Mucosa of descending colon (tissue), 3 donors: ENCODE measurements around the gene TSNAX. TPM values are rescaled to one million over a fixed set of nuclear protein-coding genes. Genes with fewer than 3 reads are reported as not detected.
"Not testable (repeated sequence)": the region's sequence is repeated elsewhere in the genome, so short reads cannot be mapped to it uniquely, and the experiment has no call there.

Source experiments
- ATAC-seq: fragments of 200-7000 bp; cut with Tn5 transposase; one replicate; pipeline ENCODE4 v1.9.1; 2020; ENCODE audit warnings: mild to moderate bottlenecking, moderate library complexity
- DNase-seq, 3 donors: peaks; one replicate each; pipeline ENCODE4 v3.0.0-alpha.2; 2020
- H3K36me3 ChIP-seq: fragments of 200-600 bp; one replicate; pipeline ENCODE4 v1.8.0; 2021; ENCODE audit warnings: low read depth, mild to moderate bottlenecking
- H3K4me1 ChIP-seq: fragments of 200-600 bp; one replicate; pipeline ENCODE4 v1.8.0; 2021; ENCODE audit warnings: low read depth, mild to moderate bottlenecking
- H3K4me3 ChIP-seq: fragments of 200-600 bp; one replicate; pipeline ENCODE4 v1.8.0; 2021; ENCODE audit warnings: mild to moderate bottlenecking
- H3K9me3 ChIP-seq: fragments of 200-600 bp; one replicate; pipeline ENCODE4 v1.8.0; 2021; ENCODE audit warnings: mild to moderate bottlenecking
- CTCF ChIP-seq: fragments of 200-600 bp; IDR thresholded peaks from one replicate; pipeline ENCODE4 v1.8.0; 2022; ENCODE audit warnings: antibody characterized with exemption, mild to moderate bottlenecking
- intact Hi-C, 2 donors: fragments of 100-400 bp; cut with DNase I in 1 of 2; cut with micrococcal nuclease in 1 of 2; formaldehyde crosslinking; loops; one replicate each; pipeline versions ENCODE4 v1.11.0 to v1.11.1; 2022; cut with DNase I, micrococcal nuclease
- total RNA-seq, 3 donors: library from RNA; stranded (reverse); fragmentation: NEBNext Ultra II Directional in 2 of 3; extraction: Animal tissue kit (Norgen Biotek cat#: 25700) in 2 of 3; gene quantifications; one replicate each; pipeline versions ENCODE4 v1.2.1 to v1.2.4, GENCODE V29; 2021 to 2023
- donor health status: DM: no; HTN: no; CAD: no; lungs with moderate emphysema.
- donor health status: DM: no; HTN: no; CAD: no.
- donor health status: DM: no; HTN: yes; CAD: no.

The TSNAX gene
- total RNA-seq, 3 donors from 2014 or later = 22.0 to 33.2 (median 31.4) TPM

GRCh38 chr1:231584921-231585320, 56.5 kb downstream of the TSNAX start:
- Histone ChIP-seq H3K4me1 (no peaks in the 10 kb centered on the region), H3K4me3 (no peak overlapping the region), H3K36me3 (no peaks in the 10 kb centered on the region), H3K9me3 (no peaks in the 10 kb centered on the region)
- TF ChIP-seq CTCF = no peak
- ATAC-seq (no peak), DNase-seq (no peak)
- intact Hi-C loops = loop anchor here in 1 of 2 donors (5.0 kb wide), 1 partner anchor 228 kb away; no protein-coding TSS in a partner anchor

- H3K4me1 ChIP-seq = no peaks in the 10 kb centered on the region
- intact Hi-C loops = loop anchor here in 1 of 2 donors (5.0 kb wide), 1 partner anchor 228 kb away; no protein-coding TSS in a partner anchor
- peak in 2 of 3 donors; percentile 51 to 62 for DNase-seq
- no peaks in the 10 kb centered on the region for H3K36me3 ChIP-seq
- no peak overlapping the region for H3K4me3 ChIP-seq
- H3K9me3 ChIP-seq = no peaks in the 10 kb centered on the region
- ATAC-seq = peak; percentile 76
- peak; percentile 64 for TF ChIP-seq CTCF
These were observed 62.2 kb downstream of the TSNAX start for GRCh38 chr1:231590453-231591198.

GRCh38 chr1:231591466-231591865, 63.0 kb downstream of the TSNAX start:
- intact Hi-C loops = loop anchor here in 1 of 2 donors (5.0 kb wide), 1 partner anchor 229 kb away; no protein-coding TSS in a partner anchor
- DNase-seq (no peak), ATAC-seq (no peak)

GRCh38 chr1:231592809-231593208, 64.3 kb downstream of the TSNAX start:
- Histone ChIP-seq H3K4me3 (no peak overlapping the region), H3K36me3 (no peaks in the 10 kb centered on the region), H3K4me1 (no peaks in the 10 kb centered on the region), H3K9me3 (no peaks in the 10 kb centered on the region)
- TF ChIP-seq CTCF = no peak
- intact Hi-C loops = loop anchor here in 1 of 2 donors (5.0 kb wide), 1 partner anchor 231 kb away; no protein-coding TSS in a partner anchor
- no peak for ATAC-seq
- no peak for DNase-seq

More at GRCh38 chr1:231591466-231591865, 63.0 kb downstream of the TSNAX start:
- Histone ChIP-seq H3K4me1 (no peaks in the 10 kb centered on the region), H3K9me3 (no peaks in the 10 kb centered on the region), H3K4me3 (no peak overlapping the region), H3K36me3 (no peaks in the 10 kb centered on the region)
- TF ChIP-seq CTCF = no peak

GRCh38 chr1:231593264-231593663, 64.8 kb downstream of the TSNAX start:
- DNase-seq, H3K4me1 ChIP-seq, H3K36me3 ChIP-seq, H3K4me3 ChIP-seq, H3K9me3 ChIP-seq, ATAC-seq: not testable (repeated sequence)
- intact Hi-C loops = loop anchor here in 1 of 2 donors (5.0 kb wide), 1 partner anchor 231 kb away; no protein-coding TSS in a partner anchor

- Histone ChIP-seq H3K9me3 (no peaks in the 10 kb centered on the region), H3K4me3 (no peak overlapping the region), H3K36me3 (no peaks in the 10 kb centered on the region), H3K4me1 (no peaks in the 10 kb centered on the region)
- DNase-seq (no peak), ATAC-seq (no peak)
- TF ChIP-seq CTCF = no peak
- intact Hi-C loops = loop anchor here in 1 of 2 donors (5.0 kb wide), 1 partner anchor 232 kb away; no protein-coding TSS in a partner anchor
These were observed 65.7 kb downstream of the TSNAX start for GRCh38 chr1:231594123-231594522.
